Transverse colon (tissue), 3 donors: ENCODE results near the gene ITPRID2.

Experiments used
- POLR2A ChIP-seq: fragments of 450-650 bp; IDR thresholded peaks from one replicate; pipeline ENCODE4 v1.6.1; 2016; ENCODE audit warnings: antibody characterized with exemption, mild to moderate bottlenecking, moderate library complexity
- POLR2AphosphoS5 ChIP-seq, 3 donors: sonication (generic); formaldehyde crosslinking; IDR thresholded peaks; one replicate each; pipeline ENCODE4 v1.6.1; 2016; ENCODE audit warnings: antibody characterized with exemption in 3 of 3

- TF ChIP-seq POLR2A (no peak), POLR2AphosphoS5 (IDR thresholded peaks at IDR 0.05) (no peak)
Measured at GRCh38 chr2:181904022-181904632, 12.6 kb downstream of the ITPRID2 start.
